SKM-1 (cell line): ENCODE results near the gene CRAMP1.

ENCODE experiments used
- DNase-seq: peaks from one replicate; lab custom pipeline; 2025; ENCODE audit not compliant: unreplicated experiment; lab: John Stamatoyannopoulos, UW

CRAMP1 gene

GRCh38 chr16:1631230-1631629 lies 19.1 kb downstream of the CRAMP1 start:
- no peak for DNase-seq

GRCh38 chr16:1631931-1632637 lies 19.9 kb downstream of the CRAMP1 start:
- no peak for DNase-seq

GRCh38 chr16:1632638-1632970 lies 20.4 kb downstream of the CRAMP1 start:
- DNase-seq = no peak

GRCh38 chr16:1633310-1633709 lies 21.1 kb downstream of the CRAMP1 start:
- DNase-seq = no peak

GRCh38 chr16:1634541-1634940 lies 22.4 kb downstream of the CRAMP1 start:
- no peak for DNase-seq

GRCh38 chr16:1635070-1635469 lies 22.9 kb downstream of the CRAMP1 start:
- no peak for DNase-seq

GRCh38 chr16:1637526-1637925 lies 25.4 kb downstream of the CRAMP1 start:
- no peak for DNase-seq

GRCh38 chr16:1638757-1639156 lies 26.6 kb downstream of the CRAMP1 start:
- DNase-seq = no peak

- no peak for DNase-seq
Measured at GRCh38 chr16:1639282-1639681, 27.1 kb downstream of the CRAMP1 start.

GRCh38 chr16:1639860-1640259 lies 27.7 kb downstream of the CRAMP1 start:
- DNase-seq = no peak

- DNase-seq = no peak
Measured at GRCh38 chr16:1640261-1640941, 28.2 kb downstream of the CRAMP1 start.

- no peak for DNase-seq
Measured at GRCh38 chr16:1641261-1641660, 29.1 kb downstream of the CRAMP1 start.

GRCh38 chr16:1642148-1642547 lies 30.0 kb downstream of the CRAMP1 start:
- DNase-seq = no peak

GRCh38 chr16:1642753-1643152 lies 30.6 kb downstream of the CRAMP1 start:
- DNase-seq = no peak

- no peak for DNase-seq
Measured at GRCh38 chr16:1643521-1643920, 31.4 kb downstream of the CRAMP1 start.

GRCh38 chr16:1645914-1646525 lies 33.9 kb downstream of the CRAMP1 start:
- DNase-seq = no peak

GRCh38 chr16:1647856-1648255 lies 35.7 kb downstream of the CRAMP1 start:
- DNase-seq = no peak

GRCh38 chr16:1650131-1650530 lies 38.0 kb downstream of the CRAMP1 start:
- DNase-seq = no peak

GRCh38 chr16:1651094-1651973 lies 39.2 kb downstream of the CRAMP1 start:
- no peak for DNase-seq

GRCh38 chr16:1651974-1652312 lies 39.8 kb downstream of the CRAMP1 start:
- no peak for DNase-seq

- no peak for DNase-seq
Measured at GRCh38 chr16:1653023-1653422, 40.9 kb downstream of the CRAMP1 start.
